Stomach smooth muscle (tissue), 2 donors: Measurements from ENCODE around the gene MRS2.

ENCODE experiments used
- H3K27ac ChIP-seq: one replicate; pipeline ENCODE4 v1.7.0; 2013; ENCODE audit warnings: mild to moderate bottlenecking, low read length, inconsistent platforms
- H3K27me3 ChIP-seq, 2 donors: one replicate each; pipeline ENCODE4 v1.7.0; 2013; ENCODE audit warnings: low read length in 2 of 2; ENCODE audit not compliant: insufficient read depth in 2 of 2, control insufficient read depth in 1 of 2
- H3K36me3 ChIP-seq, 2 donors: one replicate each; pipeline ENCODE4 v1.7.0; 2013; ENCODE audit warnings: low read length in 2 of 2; ENCODE audit not compliant: control insufficient read depth in 2 of 2, insufficient read depth in 2 of 2
- H3K4me1 ChIP-seq: one replicate; pipeline ENCODE4 v1.7.0; 2013; ENCODE audit warnings: low read length; ENCODE audit not compliant: control insufficient read depth, insufficient read depth
- H3K4me3 ChIP-seq, 2 donors: one replicate each; pipeline ENCODE4 v1.7.0; 2013; ENCODE audit warnings: low read length in 2 of 2
- H3K9ac ChIP-seq, 2 donors: one replicate each; pipeline ENCODE4 v1.7.0; 2013; ENCODE audit warnings: low read length in 2 of 2, mild to moderate bottlenecking in 1 of 2
- H3K9me3 ChIP-seq, 2 donors: one replicate each; pipeline ENCODE4 v1.7.0; 2013; ENCODE audit warnings: low read length in 2 of 2; ENCODE audit not compliant: control insufficient read depth in 2 of 2
- donor health status: healthy.
- donor health status: Pancreatic carcinoma.

The MRS2 gene

GRCh38 chr6:24432611-24433010 lies 29.9 kb downstream of the MRS2 start:
- Histone ChIP-seq H3K4me3 (no peak overlapping the region), H3K9ac (no peak overlapping the region), H3K9me3 (no peaks in the 10 kb centered on the region), H3K36me3 (peaks cover 0 to 14% of the 10 kb centered on the region in 2 donors), H3K4me1 (no peaks in the 10 kb centered on the region), H3K27me3 (no peaks in the 10 kb centered on the region), H3K27ac (no peak overlapping the region)

DNA sequence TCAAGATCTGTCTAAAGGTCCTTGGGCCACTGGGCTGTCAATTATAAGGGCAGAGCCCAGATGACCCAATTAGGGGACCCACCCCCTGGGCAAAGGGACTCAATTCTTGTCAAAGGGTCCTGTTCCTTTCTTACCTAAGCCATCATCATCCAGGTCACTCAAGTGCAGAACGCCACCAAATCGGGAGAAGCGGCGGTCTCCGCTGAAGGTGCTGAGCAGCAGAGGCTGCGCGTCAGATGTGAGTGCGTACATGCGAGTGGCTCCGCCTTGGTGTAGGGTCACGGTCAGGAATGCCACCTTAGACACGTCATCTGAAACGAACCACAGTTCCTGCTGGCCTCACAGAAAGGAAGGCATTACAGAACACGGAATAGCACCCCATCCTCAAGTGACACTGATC lies 34.2 kb downstream of the MRS2 start:
- Histone ChIP-seq H3K27me3 (no peaks in the 10 kb centered on the region), H3K36me3 (peaks cover 0 to 11% of the 10 kb centered on the region in 2 donors), H3K4me1 (no peaks in the 10 kb centered on the region), H3K4me3 (no peak overlapping the region), H3K9ac (no peak overlapping the region), H3K27ac (no peak overlapping the region), H3K9me3 (no peaks in the 10 kb centered on the region)

DNA sequence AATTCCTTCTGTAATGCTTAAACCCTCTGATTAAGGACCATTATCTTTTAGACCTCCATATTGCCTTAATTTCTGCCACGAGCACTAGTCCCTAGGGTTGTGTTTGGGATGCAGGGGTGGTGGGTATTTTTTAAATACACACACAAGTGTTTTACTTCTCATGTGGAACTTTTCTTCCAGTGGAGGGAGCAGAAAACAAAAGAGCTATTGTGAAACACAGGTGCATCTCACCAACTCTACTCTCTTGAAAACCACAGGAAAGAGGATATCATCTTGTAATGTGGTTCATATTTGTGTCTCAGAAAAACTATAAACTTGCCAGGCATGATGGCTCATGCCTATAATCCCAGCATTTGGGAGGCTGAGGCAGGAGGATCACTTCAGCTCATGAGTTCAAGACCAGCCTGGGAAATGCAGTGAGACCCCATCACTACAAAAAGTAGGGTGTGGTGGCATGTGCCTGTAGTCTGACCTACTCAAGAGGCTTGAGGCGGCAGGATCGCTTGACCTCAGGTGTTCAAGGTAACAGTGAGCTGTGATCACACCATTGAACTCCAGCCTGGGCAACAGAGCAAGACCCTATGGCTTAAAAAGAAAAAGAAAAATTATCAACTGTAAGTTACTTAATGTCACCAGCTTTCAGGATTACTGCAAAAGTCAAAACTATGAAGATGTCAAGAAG lies 37.3 kb downstream of the MRS2 start:
- Histone ChIP-seq H3K4me3 (no peak overlapping the region), H3K4me1 (no peaks in the 10 kb centered on the region), H3K27me3 (no peaks in the 10 kb centered on the region), H3K36me3 (peaks cover 0 to 9% of the 10 kb centered on the region in 2 donors), H3K9me3 (no peaks in the 10 kb centered on the region), H3K27ac (no peak overlapping the region), H3K9ac (no peak overlapping the region)

GRCh38 chr6:24440897-24441598 lies 38.3 kb downstream of the MRS2 start:
- Histone ChIP-seq H3K4me1 (no peaks in the 10 kb centered on the region), H3K27me3 (no peaks in the 10 kb centered on the region), H3K36me3 (peaks cover 0 to 14% of the 10 kb centered on the region in 2 donors), H3K9ac (no peak overlapping the region), H3K27ac (no peak overlapping the region), H3K4me3 (no peak overlapping the region), H3K9me3 (no peaks in the 10 kb centered on the region)

GRCh38 chr6:24441599-24441904 lies 38.8 kb downstream of the MRS2 start:
- Histone ChIP-seq H3K9ac (no peak overlapping the region), H3K27me3 (no peaks in the 10 kb centered on the region), H3K36me3 (peaks cover 0 to 18% of the 10 kb centered on the region in 2 donors), H3K27ac (no peak overlapping the region), H3K4me1 (no peaks in the 10 kb centered on the region), H3K4me3 (no peak overlapping the region), H3K9me3 (no peaks in the 10 kb centered on the region)

DNA sequence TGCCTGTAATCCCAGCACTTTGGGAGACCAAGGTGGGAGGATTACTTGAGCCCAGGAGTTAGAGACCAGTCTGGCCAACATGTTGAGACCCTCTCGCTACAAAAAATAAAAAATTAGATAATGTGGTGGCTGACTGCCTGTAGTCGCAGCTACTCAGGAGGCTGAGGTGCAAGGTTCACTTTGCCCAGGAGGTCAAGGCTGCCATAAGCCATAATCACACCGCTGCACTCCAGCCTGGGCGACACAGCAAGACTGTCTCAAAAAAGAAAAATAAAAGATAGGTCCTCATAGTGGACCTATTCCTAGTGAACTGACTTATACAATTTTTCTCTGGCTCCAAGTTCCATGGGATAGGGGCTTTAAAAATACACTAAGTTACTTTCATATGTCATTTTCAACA lies 41.9 kb downstream of the MRS2 start:
- H3K36me3 ChIP-seq = peaks cover 0 to 14% of the 10 kb centered on the region in 2 donors
- no peaks in the 10 kb centered on the region for H3K27me3 ChIP-seq
- no peak overlapping the region for H3K27ac ChIP-seq
- no peak overlapping the region for H3K4me3 ChIP-seq
- H3K9me3 ChIP-seq = no peaks in the 10 kb centered on the region
- no peaks in the 10 kb centered on the region for H3K4me1 ChIP-seq
- no peak overlapping the region for H3K9ac ChIP-seq

DNA sequence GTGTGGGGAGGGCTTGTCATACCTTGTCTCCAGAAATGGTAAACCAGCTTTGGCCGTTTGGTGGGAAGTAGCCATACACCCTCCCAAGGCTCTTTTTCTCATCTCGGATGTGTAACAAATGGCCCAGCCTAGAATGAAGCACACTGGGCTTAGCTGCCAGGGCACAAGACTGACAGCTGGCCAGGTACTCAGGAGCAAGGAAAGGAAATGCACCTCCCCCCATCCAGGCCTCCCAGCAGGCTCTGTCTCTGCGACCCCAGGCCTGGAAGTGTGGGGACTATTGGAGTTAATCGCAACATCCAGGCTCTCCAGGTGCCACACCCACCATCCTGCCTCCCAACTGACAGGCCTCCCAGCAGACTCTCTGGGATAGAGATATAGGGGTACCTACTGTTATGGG lies 43.0 kb downstream of the MRS2 start:
- H3K9ac ChIP-seq = no peak overlapping the region

GRCh38 chr6:24446670-24447069 lies 43.9 kb downstream of the MRS2 start:
- Histone ChIP-seq H3K9ac (no peak overlapping the region), H3K27me3 (no peaks in the 10 kb centered on the region), H3K4me1 (no peaks in the 10 kb centered on the region), H3K36me3 (peaks cover 0 to 14% of the 10 kb centered on the region in 2 donors), H3K9me3 (no peaks in the 10 kb centered on the region), H3K27ac (no peak overlapping the region), H3K4me3 (no peak overlapping the region)

More for the DNA sequence above, 43.0 kb downstream of the MRS2 start:
- no peaks in the 10 kb centered on the region for H3K9me3 ChIP-seq
- no peaks in the 10 kb centered on the region for H3K27me3 ChIP-seq
- H3K27ac ChIP-seq = no peak overlapping the region
- H3K36me3 ChIP-seq = peaks cover 0 to 14% of the 10 kb centered on the region in 2 donors
- no peak overlapping the region for H3K4me3 ChIP-seq
- no peaks in the 10 kb centered on the region for H3K4me1 ChIP-seq

GRCh38 chr6:24448396-24448795 lies 45.7 kb downstream of the MRS2 start:
- Histone ChIP-seq H3K9me3 (no peaks in the 10 kb centered on the region), H3K36me3 (peaks cover 0 to 14% of the 10 kb centered on the region in 2 donors), H3K27ac (no peak overlapping the region), H3K27me3 (no peaks in the 10 kb centered on the region), H3K4me3 (no peak overlapping the region), H3K4me1 (no peaks in the 10 kb centered on the region), H3K9ac (no peak overlapping the region)

GRCh38 chr6:24448828-24449525 lies 46.2 kb downstream of the MRS2 start:
- peaks cover 0 to 15% of the 10 kb centered on the region in 2 donors for H3K36me3 ChIP-seq
- H3K9ac ChIP-seq = no peak overlapping the region
- no peaks in the 10 kb centered on the region for H3K27me3 ChIP-seq
- no peaks in the 10 kb centered on the region for H3K9me3 ChIP-seq
- H3K4me1 ChIP-seq = no peaks in the 10 kb centered on the region
- H3K4me3 ChIP-seq = no peak overlapping the region
- H3K27ac ChIP-seq = no peak overlapping the region
